ENCODE data around the gene UNG. TPM values are rescaled to one million over a fixed set of nuclear protein-coding genes. Genes with fewer than 3 reads are reported as not detected.
A peak's percentile ranks its signal among the peaks of the same experiment; 100 is the strongest.

Gene UNG
- total RNA-seq, 4 donors from 2014 or later: 6.7 to 29.4 (median 20.9) TPM

DNA sequence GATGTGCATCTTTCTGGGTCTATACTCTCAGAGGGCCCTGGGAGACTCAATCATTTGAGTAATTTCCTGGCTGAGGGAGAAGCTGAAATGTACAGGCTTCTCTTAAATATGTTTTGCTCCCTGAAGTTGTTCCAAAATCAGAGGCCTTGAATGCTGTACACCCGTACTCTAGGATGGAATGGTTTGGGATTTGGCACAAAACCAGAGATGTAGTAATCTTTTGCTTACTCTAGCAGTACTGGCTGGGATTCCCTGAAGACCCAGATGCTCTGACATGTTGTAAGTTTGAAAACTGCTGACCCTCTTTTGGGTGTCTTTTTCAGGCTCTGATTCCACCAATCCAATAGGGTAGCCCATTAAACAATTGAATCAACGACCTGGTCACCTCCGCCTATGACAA is 29.4 kb downstream of the UNG start:
- no peak overlapping the region for H3K4me3 ChIP-seq
- no peaks in the 10 kb centered on the region for H3K27me3 ChIP-seq
- H3K27ac ChIP-seq: peak overlapping the region; percentile 34 to 64 (median 50)
- in situ Hi-C loops (cut with MboI; ENCODE audit: low pct_ligation_motif_present in 1 of 4, low pct_unique_long_range_greater_than_20kb in 1 of 4, low sequenced_read_pairs in 3 of 4) (no loop called here), intact Hi-C loops (cut with DNase I; ENCODE audit: low total_unique reads) (no loop called here)
- TF ChIP-seq POLR2AphosphoS5 (IDR thresholded peaks at IDR 0.05) (no peak), POLR2A (IDR thresholded peaks at IDR 0.05) (no peak), EP300 (IDR thresholded peaks at IDR 0.05; ENCODE audit: low read depth) (no peak)
- TF ChIP-seq, protein P1, sequence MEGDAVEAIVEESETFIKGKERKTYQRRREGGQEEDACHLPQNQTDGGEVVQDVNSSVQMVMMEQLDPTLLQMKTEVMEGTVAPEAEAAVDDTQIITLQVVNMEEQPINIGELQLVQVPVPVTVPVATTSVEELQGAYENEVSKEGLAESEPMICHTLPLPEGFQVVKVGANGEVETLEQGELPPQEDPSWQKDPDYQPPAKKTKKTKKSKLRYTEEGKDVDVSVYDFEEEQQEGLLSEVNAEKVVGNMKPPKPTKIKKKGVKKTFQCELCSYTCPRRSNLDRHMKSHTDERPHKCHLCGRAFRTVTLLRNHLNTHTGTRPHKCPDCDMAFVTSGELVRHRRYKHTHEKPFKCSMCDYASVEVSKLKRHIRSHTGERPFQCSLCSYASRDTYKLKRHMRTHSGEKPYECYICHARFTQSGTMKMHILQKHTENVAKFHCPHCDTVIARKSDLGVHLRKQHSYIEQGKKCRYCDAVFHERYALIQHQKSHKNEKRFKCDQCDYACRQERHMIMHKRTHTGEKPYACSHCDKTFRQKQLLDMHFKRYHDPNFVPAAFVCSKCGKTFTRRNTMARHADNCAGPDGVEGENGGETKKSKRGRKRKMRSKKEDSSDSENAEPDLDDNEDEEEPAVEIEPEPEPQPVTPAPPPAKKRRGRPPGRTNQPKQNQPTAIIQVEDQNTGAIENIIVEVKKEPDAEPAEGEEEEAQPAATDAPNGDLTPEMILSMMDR (IDR thresholded peaks at IDR 0.05): no peak
- 75 to 100% methylated on average over 2 to 3 of the region's 3 CpGs for WGBS, 2 donors (ENCODE audit: low coverage in 1 of 2)
- peaks cover 4 to 17% (median 8%) of the 10 kb centered on the region in 4 donors for H3K4me1 ChIP-seq
- H3K9me3 ChIP-seq: no peaks in the 10 kb centered on the region
- H3K36me3 ChIP-seq: no peaks in the 10 kb centered on the region
- DNase-seq: no peak

DNA sequence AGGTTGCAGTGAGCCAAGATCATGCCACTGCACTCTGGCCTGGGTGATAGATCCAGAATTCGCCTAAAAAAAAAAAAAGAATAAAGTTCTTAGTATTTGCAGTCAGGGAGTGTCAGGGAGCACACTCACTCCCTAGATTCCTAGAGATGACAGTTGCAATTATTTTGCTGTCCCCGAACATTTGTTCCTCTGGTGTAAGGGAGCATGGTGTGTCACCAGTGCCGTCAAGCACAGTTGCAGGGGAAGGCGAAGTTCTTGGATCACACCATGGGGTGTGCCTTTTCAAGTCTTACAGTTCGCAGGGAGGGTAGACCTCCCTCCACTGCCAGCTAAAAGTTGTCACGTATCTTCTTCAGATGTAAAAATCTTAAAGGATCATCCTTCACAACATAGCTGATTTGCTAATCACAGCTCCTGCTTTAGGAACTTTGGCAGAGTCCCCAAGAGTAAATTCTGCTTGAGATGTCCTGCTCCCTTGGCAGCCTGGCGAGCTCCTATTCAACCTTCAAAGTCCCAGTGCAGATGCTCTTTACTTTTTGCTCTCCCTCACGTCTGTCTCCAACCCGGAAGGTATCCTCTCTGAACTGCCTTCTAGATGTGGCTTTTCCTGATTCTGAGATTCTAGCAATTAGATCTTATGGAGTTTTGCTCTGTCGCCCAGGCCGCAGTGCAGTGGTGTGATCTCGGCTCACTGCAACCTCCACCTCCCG is 30.3 kb downstream of the UNG start:
- Histone ChIP-seq H3K27me3 (no peaks in the 10 kb centered on the region), H3K27ac (peak overlapping the region in 1 of 4 donors; percentile 51), H3K9me3 (no peaks in the 10 kb centered on the region), H3K4me3 (no peak overlapping the region), H3K4me1 (peaks cover 4 to 17% (median 8%) of the 10 kb centered on the region in 4 donors), H3K36me3 (no peaks in the 10 kb centered on the region)
- in situ Hi-C loops (cut with MboI; ENCODE audit: low pct_ligation_motif_present in 1 of 4, low pct_unique_long_range_greater_than_20kb in 1 of 4, low sequenced_read_pairs in 3 of 4): no loop called here
- no peak for DNase-seq
- TF ChIP-seq, protein P1 (IDR thresholded peaks at IDR 0.05): no peak
- TF ChIP-seq EP300 (IDR thresholded peaks at IDR 0.05; ENCODE audit: low read depth) (no peak), POLR2A (IDR thresholded peaks at IDR 0.05) (no peak), POLR2AphosphoS5 (IDR thresholded peaks at IDR 0.05) (no peak)
- intact Hi-C loops (cut with DNase I; ENCODE audit: low total_unique reads): no loop called here
- 80 to 90% methylated on average over 5 to 13 of the region's 13 CpGs for WGBS, 2 donors (ENCODE audit: low coverage in 1 of 2)

DNA sequence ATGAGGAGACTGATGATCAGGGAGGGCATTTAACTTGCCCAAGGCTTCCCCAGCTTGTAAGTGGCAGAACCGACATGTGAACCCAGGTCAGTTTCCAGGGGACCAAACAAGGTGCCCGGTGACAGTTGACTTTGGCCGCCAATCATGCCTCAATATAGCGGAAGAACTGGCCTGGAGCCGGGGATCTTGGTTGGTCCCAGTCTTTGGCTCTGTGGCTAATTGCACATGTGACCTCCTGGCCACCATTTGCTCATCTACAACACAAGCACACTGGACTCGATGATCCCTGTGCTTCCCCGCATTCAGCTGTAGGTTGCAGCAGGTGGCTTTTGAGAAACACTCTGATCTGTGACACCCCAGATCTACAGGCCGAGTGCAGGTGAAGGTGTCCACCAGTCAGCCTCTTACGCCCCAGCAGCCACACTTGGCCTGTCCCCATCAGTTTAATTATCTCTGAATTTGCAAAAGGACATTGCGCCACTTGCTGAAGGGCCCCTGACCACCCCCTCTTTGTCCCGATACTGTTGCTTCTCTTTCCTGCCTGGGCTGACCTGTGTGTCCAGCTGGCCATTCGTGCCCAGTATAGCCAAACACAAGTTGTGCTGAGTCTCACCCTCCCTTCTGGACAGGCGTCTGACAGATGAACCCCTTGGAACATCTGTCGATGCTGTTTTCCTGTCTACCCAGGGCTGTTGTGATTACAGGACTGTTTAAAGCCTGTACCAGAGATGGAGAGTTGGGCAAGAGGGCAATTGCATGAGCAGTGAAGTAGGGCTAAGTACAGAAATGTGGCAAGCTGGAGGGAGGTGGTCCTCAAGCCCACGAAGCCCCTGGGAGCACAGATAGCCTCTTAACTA is 33.1 kb downstream of the UNG start:
- Histone ChIP-seq H3K36me3 (no peaks in the 10 kb centered on the region), H3K27me3 (no peaks in the 10 kb centered on the region), H3K4me3 (no peak overlapping the region), H3K9me3 (no peaks in the 10 kb centered on the region), H3K27ac (peak overlapping the region; percentile 7 to 79 (median 57)), H3K4me1 (peaks cover 4 to 12% (median 7%) of the 10 kb centered on the region in 4 donors)
- no peak for DNase-seq
- 91% methylated on average over 15 of the region's 15 CpGs; no CpG with 5 or more reads in 1 of the 2 donors for WGBS, 2 donors (ENCODE audit: low coverage in 1 of 2)
- intact Hi-C loops (cut with DNase I; ENCODE audit: low total_unique reads): loop anchor here (1.0 kb wide), 1 partner anchor 31 kb away; no protein-coding TSS in a partner anchor
- in situ Hi-C loops (cut with MboI; ENCODE audit: low pct_ligation_motif_present in 1 of 4, low pct_unique_long_range_greater_than_20kb in 1 of 4, low sequenced_read_pairs in 3 of 4): no loop called here
- TF ChIP-seq POLR2AphosphoS5 (IDR thresholded peaks at IDR 0.05) (no peak), EP300 (IDR thresholded peaks at IDR 0.05; ENCODE audit: low read depth) (no peak), POLR2A (IDR thresholded peaks at IDR 0.05) (no peak)
- TF ChIP-seq, protein P1 (IDR thresholded peaks at IDR 0.05): no peak
